PFSK-1 (cell line): ENCODE measurements around the gene ABI3BP.

Experiments
- FOXP2 ChIP-seq: optimal IDR thresholded peaks from 2 replicates; pipeline ENCODE3; 2011; ENCODE audit warnings: borderline replicate concordance, control low read depth, inconsistent platforms; ENCODE audit not compliant: insufficient read depth; ENCODE audit errors: extremely low read length, extremely low read depth
- POLR2AphosphoS5 ChIP-seq: IDR thresholded peaks from 2 replicates; pipeline ENCODE4 v1.6.1; 2012; ENCODE audit warnings: low read depth, mild to moderate bottlenecking, control low read depth, low read length, moderate library complexity
- REST ChIP-seq, 2 experiments: IDR thresholded peaks; 2 replicates each; pipeline versions ENCODE4 v1.6.1 to v1.8.0; 2011 to 2012; ENCODE audit warnings: low read depth in 2 of 2, low read length in 2 of 2, control low read depth in 1 of 2, inconsistent platforms in 1 of 2, mild to moderate bottlenecking in 1 of 2, moderate library complexity in 1 of 2; ENCODE audit not compliant: insufficient read depth in 1 of 2
- SIN3A ChIP-seq: IDR thresholded peaks from 2 replicates; pipeline ENCODE4 v1.6.1; 2012; ENCODE audit warnings: mild to moderate bottlenecking, low read length, moderate library complexity, borderline replicate concordance; ENCODE audit not compliant: insufficient read depth
- TAF1 ChIP-seq: IDR thresholded peaks from 2 replicates; pipeline ENCODE4 v1.6.1; 2012; ENCODE audit warnings: low read length, control low read depth, borderline replicate concordance; ENCODE audit not compliant: insufficient read depth

GRCh38 chr3:100978011-100978659 lies 15.1 kb downstream of the ABI3BP start:
- TF ChIP-seq SIN3A (no peak), POLR2AphosphoS5 (no peak), TAF1 (no peak), REST (IDR thresholded peaks at IDR 0.05; ENCODE audit: insufficient read depth in 1 of 2, low read depth in 2 of 2, low read length in 2 of 2) (no peak), FOXP2 (no peak)
